Measurements from ENCODE around the gene SERPINA1.

GRCh38 chr14:94354638-94355185 is 33.7 kb downstream of the SERPINA1 start:
- no peak for TF ChIP-seq EZH2 (IDR thresholded peaks at IDR 0.05)
- TF ChIP-seq, protein P1, sequence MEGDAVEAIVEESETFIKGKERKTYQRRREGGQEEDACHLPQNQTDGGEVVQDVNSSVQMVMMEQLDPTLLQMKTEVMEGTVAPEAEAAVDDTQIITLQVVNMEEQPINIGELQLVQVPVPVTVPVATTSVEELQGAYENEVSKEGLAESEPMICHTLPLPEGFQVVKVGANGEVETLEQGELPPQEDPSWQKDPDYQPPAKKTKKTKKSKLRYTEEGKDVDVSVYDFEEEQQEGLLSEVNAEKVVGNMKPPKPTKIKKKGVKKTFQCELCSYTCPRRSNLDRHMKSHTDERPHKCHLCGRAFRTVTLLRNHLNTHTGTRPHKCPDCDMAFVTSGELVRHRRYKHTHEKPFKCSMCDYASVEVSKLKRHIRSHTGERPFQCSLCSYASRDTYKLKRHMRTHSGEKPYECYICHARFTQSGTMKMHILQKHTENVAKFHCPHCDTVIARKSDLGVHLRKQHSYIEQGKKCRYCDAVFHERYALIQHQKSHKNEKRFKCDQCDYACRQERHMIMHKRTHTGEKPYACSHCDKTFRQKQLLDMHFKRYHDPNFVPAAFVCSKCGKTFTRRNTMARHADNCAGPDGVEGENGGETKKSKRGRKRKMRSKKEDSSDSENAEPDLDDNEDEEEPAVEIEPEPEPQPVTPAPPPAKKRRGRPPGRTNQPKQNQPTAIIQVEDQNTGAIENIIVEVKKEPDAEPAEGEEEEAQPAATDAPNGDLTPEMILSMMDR (IDR thresholded peaks at IDR 0.05), result no peak
